H1 (cell line): ENCODE results near the gene METRNL.

Experiments
- ATF2 ChIP-seq: IDR thresholded peaks from 2 replicates; pipeline ENCODE4 v1.6.1; 2012; ENCODE audit warnings: low read length, inconsistent platforms
- CEBPB ChIP-seq: IDR thresholded peaks from 2 replicates; pipeline ENCODE4 v1.6.1; 2012; ENCODE audit warnings: low read depth, low read length
- CHD2 ChIP-seq: IDR thresholded peaks from 2 replicates; pipeline ENCODE4 v1.6.1; 2012; ENCODE audit warnings: low read length, improper control_type of control experiment
- CTCF ChIP-seq, 3 experiments: IDR thresholded peaks; 1 replicate in 2 of 3; 2 replicates in 1 of 3; pipeline versions ENCODE4 v1.5.1 to v1.6.1; 2011; ENCODE audit warnings: low read length in 3 of 3, mild to moderate bottlenecking in 3 of 3, inconsistent platforms in 2 of 3, low read depth in 1 of 3, moderate library complexity in 1 of 3; ENCODE audit not compliant: insufficient read depth in 1 of 3; ENCODE audit errors: control extremely low read depth in 1 of 3
- EP300 ChIP-seq, 2 experiments: IDR thresholded peaks; 1 replicate in 1 of 2; 2 replicates in 1 of 2; pipeline ENCODE4 v1.6.1; 2011 to 2012; ENCODE audit warnings: low read depth in 2 of 2, low read length in 2 of 2, mild to moderate bottlenecking in 2 of 2, borderline replicate concordance in 1 of 2, inconsistent platforms in 1 of 2, moderate library complexity in 1 of 2
- JUN ChIP-seq: IDR thresholded peaks from 2 replicates; pipeline ENCODE4 v1.6.1; 2011; ENCODE audit warnings: low read depth, mild to moderate bottlenecking, improper control_type of control experiment, low read length
- KDM5A ChIP-seq: fragments of 200-600 bp; IDR thresholded peaks from 2 replicates; pipeline ENCODE4 v1.7.1; 2012; ENCODE audit warnings: mild to moderate bottlenecking, low read length, inconsistent platforms, mixed read lengths
- NANOG ChIP-seq: IDR thresholded peaks from 2 replicates; pipeline ENCODE4 v1.6.1; 2011; ENCODE audit warnings: low read length, low read depth, mild to moderate bottlenecking, inconsistent platforms; ENCODE audit not compliant: insufficient read depth, poor library complexity, severe bottlenecking
- POLR2AphosphoS5 ChIP-seq: IDR thresholded peaks from 2 replicates; pipeline ENCODE4 v1.6.1; 2011; ENCODE audit warnings: low read depth, low read length
- RAD21 ChIP-seq, 2 experiments: IDR thresholded peaks in 1 of 2; conservative IDR thresholded peaks in 1 of 2; 2 replicates each; pipeline ENCODE4 v1.6.1; 2011; ENCODE audit warnings: low read depth in 2 of 2, low read length in 2 of 2, improper control_type of control experiment in 1 of 2, inconsistent platforms in 1 of 2, mild to moderate bottlenecking in 1 of 2, moderate library complexity in 1 of 2
- RBBP5 ChIP-seq: IDR thresholded peaks from 2 replicates; pipeline ENCODE4 v1.7.1; 2012; ENCODE audit warnings: low read depth, mild to moderate bottlenecking, inconsistent platforms, low read length, moderate library complexity, borderline replicate concordance
- RXRA ChIP-seq: IDR thresholded peaks from 2 replicates; pipeline ENCODE4 v1.6.1; 2011; ENCODE audit warnings: low read depth, mild to moderate bottlenecking, low read length, moderate library complexity; ENCODE audit not compliant: insufficient read depth
- SIRT6 ChIP-seq: IDR thresholded peaks from one replicate; pipeline ENCODE4 v1.7.1; 2012; ENCODE audit warnings: low read length, inconsistent platforms
- TAF7 ChIP-seq: optimal IDR thresholded peaks from 2 replicates; pipeline ENCODE3; 2011; ENCODE audit warnings: low read depth, mild to moderate bottlenecking, inconsistent platforms, low read length, moderate library complexity, borderline replicate concordance

GRCh38 chr17:83036666-83037065, 42.7 kb upstream of the METRNL start:
- no peak for TF ChIP-seq KDM5A
- TF ChIP-seq RBBP5 = no peak
- TF ChIP-seq CTCF (IDR thresholded peaks at IDR 0.05; ENCODE audit: control extremely low read depth in 1 of 3, insufficient read depth in 1 of 3, low read depth in 1 of 3, low read length in 3 of 3) = no peak
- no peak for TF ChIP-seq JUN
- no peak for TF ChIP-seq RAD21 (IDR thresholded peaks at IDR 0.05 in 1 of 2, conservative IDR thresholded peaks at IDR 0.05 in 1 of 2; ENCODE audit: low read depth in 2 of 2, low read length in 2 of 2)
- TF ChIP-seq CHD2 = no peak
- TF ChIP-seq POLR2AphosphoS5 = no peak
- TF ChIP-seq ATF2 = no peak
- no peak for TF ChIP-seq EP300 (IDR thresholded peaks at IDR 0.05; ENCODE audit: borderline replicate concordance in 1 of 2, low read depth in 2 of 2, low read length in 2 of 2)
- no peak for TF ChIP-seq NANOG
- no peak for TF ChIP-seq RXRA
- no peak for TF ChIP-seq SIRT6
- no peak for TF ChIP-seq TAF7
- TF ChIP-seq CEBPB = no peak
